ENCODE data around the gene CHRFAM7A. TPM values are rescaled to one million over a fixed set of nuclear protein-coding genes. Genes with fewer than 3 reads are reported as not detected.
A peak's percentile ranks its signal among the peaks of the same experiment; 100 is the strongest.
"Not testable (repeated sequence)": the region's sequence is repeated elsewhere in the genome, so short reads cannot be mapped to it uniquely, and the experiment has no call there.

CHRFAM7A gene
- total RNA-seq (2014; rRNA removed; shearing (Covaris generic)): 8.4 and 17.5 TPM in 2 replicates

GRCh38 chr15:30392766-30393663 is at the start of gene CHRFAM7A:
Gene CHRFAM7A, minus strand, starts transcription at chr15:30393540. Its CDS starts 10,189 bp downstream, at chr15:30383351.
- DNase-seq (ENCODE audit: low read depth): not testable (repeated sequence)

DNA sequence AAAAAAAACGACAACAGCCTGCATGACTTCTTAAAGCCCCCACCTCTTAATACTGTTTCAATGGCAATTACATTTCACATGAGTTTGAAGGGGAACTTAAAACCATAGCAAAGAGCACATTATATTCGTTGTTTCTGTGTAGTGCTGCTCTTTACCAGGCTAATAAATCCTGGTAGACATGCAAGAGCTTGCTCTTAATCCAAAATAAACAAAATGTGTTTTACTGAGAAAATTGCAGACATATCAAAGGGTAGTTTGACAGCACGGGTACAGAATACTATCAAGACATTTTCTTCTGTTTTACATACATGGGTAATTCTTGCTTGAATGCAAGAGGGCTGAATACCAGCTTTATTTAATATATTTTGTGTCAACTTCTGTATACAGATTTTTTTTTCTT is 45.0 kb upstream of the CHRFAM7A start:
- DNase-seq (ENCODE audit: low read depth): not testable (repeated sequence)

DNA sequence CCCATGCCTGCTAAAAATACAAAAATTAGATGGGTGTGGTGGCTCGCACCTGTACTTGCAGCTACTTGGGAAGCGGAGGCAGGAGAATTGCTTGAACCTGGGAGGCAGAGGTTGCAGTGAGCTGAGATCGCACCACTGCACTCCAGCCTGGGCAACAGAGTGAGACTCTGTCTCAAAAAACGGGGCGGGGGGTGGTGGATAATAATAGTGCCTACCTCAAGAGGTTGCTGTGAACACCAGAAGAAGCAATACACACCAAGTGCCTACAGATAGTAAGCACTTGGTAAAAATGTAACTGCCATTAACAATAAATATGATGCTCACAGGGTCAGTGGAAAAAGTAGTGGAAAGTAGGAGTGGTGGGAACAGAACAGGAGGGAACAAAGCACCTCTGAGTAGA is 42.5 kb upstream of the CHRFAM7A start:
- DNase-seq (ENCODE audit: low read depth): not testable (repeated sequence)

- not testable (repeated sequence) for DNase-seq (ENCODE audit: low read depth)
Measured at GRCh38 chr15:30420723-30421122, 27.4 kb upstream of the CHRFAM7A start.

- not testable (repeated sequence) for DNase-seq (ENCODE audit: low read depth)
Measured at GRCh38 chr15:30414160-30414559, 20.8 kb upstream of the CHRFAM7A start, which contains the start of gene GOLGA8R. Gene GOLGA8R, minus strand, starts transcription at chr15:30414260. Its CDS starts 98 bp downstream, at chr15:30414162.

DNA sequence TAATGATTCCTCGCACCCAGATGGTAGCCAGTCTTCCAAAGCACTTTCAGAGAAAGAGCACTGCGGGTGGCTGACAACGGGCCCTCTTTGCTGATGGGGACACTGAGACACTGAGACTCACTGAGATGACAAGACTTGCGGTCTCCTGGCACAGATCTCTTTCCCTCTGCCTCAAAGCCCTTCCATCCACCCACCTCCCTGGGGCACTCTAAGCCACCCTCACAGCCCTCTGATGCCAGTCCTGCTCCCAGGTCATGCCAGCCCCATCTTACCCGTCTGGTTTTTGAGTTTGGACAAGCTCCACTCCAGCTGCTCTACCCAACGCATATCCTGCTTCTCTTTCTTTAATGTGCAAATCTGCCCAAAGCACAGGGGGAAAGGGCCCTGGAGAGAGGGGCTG is 14.3 kb upstream of the CHRFAM7A start:
- not testable (repeated sequence) for DNase-seq (ENCODE audit: low read depth)

GRCh38 chr15:30398988-30399387 is 5.6 kb upstream of the CHRFAM7A start:
- not testable (repeated sequence) for DNase-seq (ENCODE audit: low read depth)

DNA sequence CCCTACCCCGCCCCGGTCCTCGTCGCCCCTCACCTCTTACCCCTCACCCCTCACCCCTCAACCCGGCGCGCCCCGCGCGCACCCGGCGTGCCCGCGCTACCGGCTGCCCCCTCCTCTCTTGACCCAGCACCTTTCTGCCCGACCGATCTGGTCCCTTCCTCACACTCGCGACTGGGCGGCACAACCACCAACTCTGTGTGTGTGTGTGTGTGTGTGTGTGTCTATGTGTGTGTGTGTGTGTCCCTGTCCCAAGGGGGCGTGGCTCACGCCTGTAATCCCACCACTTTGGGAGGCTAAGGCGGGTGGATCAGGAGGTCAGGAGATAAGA is 288 bp upstream of the CHRFAM7A start:
- not testable (repeated sequence) for DNase-seq (ENCODE audit: low read depth)

- not testable (repeated sequence) for DNase-seq (ENCODE audit: low read depth)
Measured at GRCh38 chr15:30386318-30386887, 6.9 kb downstream of the CHRFAM7A start.

DNA sequence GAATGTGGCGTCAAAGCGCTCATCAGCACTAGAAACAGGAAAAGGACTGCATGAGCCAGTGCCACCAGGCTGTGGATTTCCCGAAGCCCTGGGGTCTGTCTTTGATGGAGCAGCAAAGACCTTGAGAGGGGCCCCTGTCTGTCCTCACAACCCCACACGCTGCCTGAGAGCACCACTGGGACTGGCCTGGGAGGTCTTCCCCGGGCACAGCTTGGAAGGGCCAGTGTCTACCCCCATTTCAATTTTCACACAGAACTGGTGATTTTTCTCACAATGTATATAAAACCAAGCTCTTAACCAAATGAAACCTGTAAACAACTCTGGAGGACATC is 16.3 kb downstream of the CHRFAM7A start:
- not testable (repeated sequence) for DNase-seq (ENCODE audit: low read depth)

- DNase-seq (ENCODE audit: low read depth): not testable (repeated sequence)
Measured at GRCh38 chr15:30376375-30377081, 16.8 kb downstream of the CHRFAM7A start.

- peak; percentile 1 for DNase-seq (ENCODE audit: low read depth)
Measured at GRCh38 chr15:30375872-30376271, 17.5 kb downstream of the CHRFAM7A start.

- DNase-seq (ENCODE audit: low read depth): not testable (repeated sequence)
Measured at GRCh38 chr15:30374862-30375261, 18.5 kb downstream of the CHRFAM7A start.

DNA sequence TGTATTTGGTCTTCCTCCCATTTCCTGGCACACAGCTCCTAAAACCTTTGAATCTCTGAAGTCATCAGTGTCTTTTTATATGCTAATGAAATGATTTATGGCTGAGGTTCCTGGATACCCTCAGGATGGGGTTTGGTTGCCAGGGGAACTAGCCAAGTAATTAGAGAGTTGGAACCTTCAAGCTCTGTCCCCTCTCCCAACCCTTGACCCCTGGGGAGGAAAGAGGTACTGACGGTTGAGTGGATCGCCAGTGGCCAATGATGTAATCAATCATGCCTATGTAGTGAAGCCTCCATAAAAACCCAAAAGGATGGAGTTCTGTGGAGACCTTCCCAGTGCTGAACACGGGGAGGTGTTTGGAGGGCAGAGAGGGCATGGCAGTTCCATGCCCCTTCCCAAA is 25.1 kb downstream of the CHRFAM7A start:
- not testable (repeated sequence) for DNase-seq (ENCODE audit: low read depth)

GRCh38 chr15:30367246-30367645 is 26.1 kb downstream of the CHRFAM7A start:
- DNase-seq (ENCODE audit: low read depth): peak; percentile 0

GRCh38 chr15:30361404-30361803 is 31.9 kb downstream of the CHRFAM7A start:
- not testable (repeated sequence) for DNase-seq (ENCODE audit: low read depth)

DNA sequence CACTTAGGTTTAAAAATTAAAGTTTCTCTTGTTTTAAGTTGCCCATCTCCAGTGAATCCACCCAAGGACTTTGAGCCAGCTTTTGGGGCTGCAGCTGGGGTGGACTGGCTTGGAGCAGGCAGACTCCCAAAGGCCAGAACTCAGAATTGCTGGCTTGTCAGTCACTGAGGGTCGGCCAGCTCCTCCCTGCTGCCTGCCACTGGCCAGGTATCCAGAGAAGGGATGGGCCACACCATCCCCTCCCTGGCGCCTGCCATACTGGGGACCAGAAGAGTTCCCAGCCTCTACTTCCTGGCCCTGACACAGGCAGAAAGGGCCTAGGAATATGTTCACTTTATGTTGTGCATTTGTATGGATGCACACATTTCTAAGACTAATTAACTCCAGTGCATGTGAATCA is 32.4 kb downstream of the CHRFAM7A start:
- DNase-seq (ENCODE audit: low read depth): not testable (repeated sequence)

- not testable (repeated sequence) for DNase-seq (ENCODE audit: low read depth)
Measured at GRCh38 chr15:30355043-30355442, 38.3 kb downstream of the CHRFAM7A start.

DNA sequence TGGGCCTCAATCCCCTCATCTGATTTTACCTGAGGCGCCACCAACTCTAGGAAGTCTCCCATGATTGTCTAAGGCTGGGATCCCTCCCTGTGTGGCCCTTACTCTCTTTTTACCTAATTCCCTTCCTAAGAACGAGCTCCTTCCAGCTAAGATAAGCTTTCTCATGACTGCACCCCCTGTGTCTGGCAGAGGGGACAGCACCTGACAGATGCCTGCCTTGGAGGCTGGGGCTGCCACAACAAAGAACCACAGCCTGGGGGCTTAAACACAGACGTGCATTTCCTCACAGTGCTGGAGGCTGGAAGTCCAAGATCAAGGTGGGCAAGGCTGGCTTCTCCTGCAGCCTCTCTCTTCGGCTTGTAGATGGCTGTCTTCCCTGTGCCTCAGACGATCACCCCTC is 43.5 kb downstream of the CHRFAM7A start:
- not testable (repeated sequence) for DNase-seq (ENCODE audit: low read depth)

DNA sequence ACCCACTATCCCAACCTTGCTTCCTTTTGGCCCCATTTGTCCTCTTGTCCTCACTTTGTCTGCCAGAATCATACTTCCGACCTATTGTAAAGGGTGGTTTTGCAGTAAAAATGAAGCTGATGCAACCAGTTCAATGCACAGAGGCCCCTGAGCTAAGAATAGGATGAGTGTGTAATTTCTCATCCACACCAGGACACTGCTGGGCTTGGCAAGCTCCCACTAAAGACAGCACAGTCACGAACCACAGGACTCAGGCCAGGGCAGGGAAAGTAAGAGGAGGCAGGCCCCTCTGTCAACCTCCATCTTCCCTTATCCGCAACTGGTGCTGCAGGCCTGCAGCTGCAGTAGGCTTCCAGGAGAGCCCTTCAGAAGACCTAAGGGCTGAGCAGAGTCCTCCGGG is 56.8 kb downstream of the CHRFAM7A start:
- DNase-seq (ENCODE audit: low read depth): not testable (repeated sequence)

- DNase-seq (ENCODE audit: low read depth): not testable (repeated sequence)
Measured at GRCh38 chr15:30334152-30334551, 59.2 kb downstream of the CHRFAM7A start.

- peak; percentile 0 for DNase-seq (ENCODE audit: low read depth)
Measured at GRCh38 chr15:30326145-30326544, 67.2 kb downstream of the CHRFAM7A start.

All from Daoy (cell line).